ENCODE data around the gene WARS2.

- TF ChIP-seq POLR2AphosphoS2 (conservative IDR thresholded peaks at IDR 0.05; ENCODE audit: low read length) (no peak), POLR2A (IDR thresholded peaks at IDR 0.05; ENCODE audit: low read length) (no peak), CTCF (IDR thresholded peaks at IDR 0.05) (no peak), NR3C1 (IDR thresholded peaks at IDR 0.05) (no peak), CHD4 (IDR thresholded peaks at IDR 0.05; ENCODE audit: borderline replicate concordance) (no peak), EP300 (IDR thresholded peaks at IDR 0.05) (no peak), REST (IDR thresholded peaks at IDR 0.05) (no peak), JUN (IDR thresholded peaks at IDR 0.05) (no peak), NPAS2 (CRISPR knock-in tag; IDR thresholded peaks at IDR 0.05; ENCODE audit: borderline replicate concordance) (no peak)
Observed at GRCh38 chr1:119005724-119006405, 134.6 kb downstream of the WARS2 start.
